H9 (cell line): ENCODE measurements around the gene H2AZ2. TPM values are rescaled to one million over a fixed set of nuclear protein-coding genes. Genes with fewer than 3 reads are reported as not detected.

Experiments
- DNase-seq: peaks from one replicate; pipeline ENCODE4 v3.0.0-alpha.2; 2017
- H2AFZ ChIP-seq: one replicate; pipeline ENCODE4 v1.6.1; 2013; ENCODE audit warnings: mild to moderate bottlenecking, low read length, control low read depth, moderate library complexity
- H2AK5ac ChIP-seq: 2 replicates; pipeline ENCODE4 v1.6.1; 2013; ENCODE audit warnings: low read length, control low read depth, mixed read lengths; ENCODE audit not compliant: insufficient read length
- H2BK120ac ChIP-seq: one replicate; pipeline ENCODE4 v1.6.1; 2013; ENCODE audit warnings: low read depth, mild to moderate bottlenecking, low read length, control low read depth, inconsistent platforms; ENCODE audit not compliant: poor library complexity, severe bottlenecking
- H2BK12ac ChIP-seq: 2 replicates; pipeline ENCODE4 v1.6.1; 2013; ENCODE audit warnings: low read length, control low read depth, mixed read lengths, low read depth; ENCODE audit not compliant: insufficient read length
- H2BK15ac ChIP-seq: 2 replicates; pipeline ENCODE4 v1.6.1; 2013; ENCODE audit warnings: low read depth, low read length, control low read depth
- H2BK20ac ChIP-seq: one replicate; pipeline ENCODE4 v1.6.1; 2013; ENCODE audit warnings: low read depth, mild to moderate bottlenecking, low read length, control low read depth, inconsistent platforms; ENCODE audit not compliant: poor library complexity, severe bottlenecking
- H2BK5ac ChIP-seq: 2 replicates; pipeline ENCODE4 v1.6.1; 2013; ENCODE audit warnings: low read length, control low read depth, mixed read lengths; ENCODE audit not compliant: insufficient read length
- H3K14ac ChIP-seq: 2 replicates; pipeline ENCODE4 v1.6.1; 2013; ENCODE audit warnings: low read length, control low read depth; ENCODE audit not compliant: insufficient read depth
- H3K18ac ChIP-seq: 2 replicates; pipeline ENCODE4 v1.6.1; 2013; ENCODE audit warnings: low read depth, mild to moderate bottlenecking, mixed read lengths, low read length, control low read depth; ENCODE audit not compliant: insufficient read length
- H3K23ac ChIP-seq: 2 replicates; pipeline ENCODE4 v1.6.1; 2013; ENCODE audit warnings: low read length, control low read depth, mixed read lengths, low read depth; ENCODE audit not compliant: insufficient read length
- H3K23me2 ChIP-seq: 2 replicates; pipeline ENCODE4 v1.6.1; 2013; ENCODE audit warnings: low read depth, mild to moderate bottlenecking, mixed read lengths, low read length, control low read depth; ENCODE audit not compliant: insufficient read length, poor library complexity, severe bottlenecking
- H3K27ac ChIP-seq: 2 replicates; pipeline ENCODE4 v1.5.1; 2013; ENCODE audit warnings: low read length, control low read depth, mixed read lengths, low read depth; ENCODE audit not compliant: insufficient read length
- H3K27me3 ChIP-seq: 2 replicates; pipeline ENCODE4 v1.6.1; 2013; ENCODE audit warnings: low read length, control low read depth, inconsistent platforms; ENCODE audit not compliant: insufficient read depth
- H3K4ac ChIP-seq: 2 replicates; pipeline ENCODE4 v1.6.1; 2013; ENCODE audit warnings: low read depth, mild to moderate bottlenecking, control low read depth, inconsistent platforms, low read length, moderate library complexity
- H3K4me1 ChIP-seq: 2 replicates; pipeline ENCODE4 v1.6.1; 2013; ENCODE audit warnings: low read length, control low read depth, inconsistent platforms; ENCODE audit not compliant: insufficient read depth
- H3K4me2 ChIP-seq: 2 replicates; pipeline ENCODE4 v1.6.1; 2013; ENCODE audit warnings: low read length, control low read depth, mixed read lengths; ENCODE audit not compliant: insufficient read length, insufficient read depth
- H3K56ac ChIP-seq: 2 replicates; pipeline ENCODE4 v1.6.1; 2013; ENCODE audit warnings: low read depth, mild to moderate bottlenecking, mixed read lengths, low read length, control low read depth; ENCODE audit not compliant: insufficient read length
- H3K79me1 ChIP-seq: 2 replicates; pipeline ENCODE4 v1.6.1; 2013; ENCODE audit warnings: low read depth, mild to moderate bottlenecking, moderate library complexity, low read length, control low read depth, inconsistent platforms; ENCODE audit not compliant: insufficient read depth, poor library complexity, severe bottlenecking
- H3K79me2 ChIP-seq: 2 replicates; pipeline ENCODE4 v1.6.1; 2013; ENCODE audit warnings: low read length, control low read depth, inconsistent platforms; ENCODE audit not compliant: insufficient read depth
- H3K9ac ChIP-seq: 2 replicates; pipeline ENCODE4 v1.6.1; 2013; ENCODE audit warnings: low read length, control low read depth, mixed read lengths; ENCODE audit not compliant: insufficient read length; ENCODE audit errors: extremely low read depth
- H3K9me3 ChIP-seq: one replicate; pipeline ENCODE4 v1.6.1; 2013; ENCODE audit warnings: low read depth, low read length, inconsistent platforms; ENCODE audit not compliant: control insufficient read depth
- H3T11ph ChIP-seq: one replicate; pipeline ENCODE4 v1.6.1; 2013; ENCODE audit warnings: mild to moderate bottlenecking, low read length, control low read depth, inconsistent platforms
- H4K20me1 ChIP-seq: one replicate; pipeline ENCODE4 v1.6.1; 2013; ENCODE audit not compliant: control insufficient read depth, insufficient read length, insufficient read depth
- H4K5ac ChIP-seq: 2 replicates; pipeline ENCODE4 v1.6.1; 2013; ENCODE audit warnings: low read depth, mild to moderate bottlenecking, mixed read lengths, low read length, control low read depth; ENCODE audit not compliant: insufficient read length
- H4K8ac ChIP-seq: replicated peaks from 2 replicates; pipeline ENCODE4 v1.6.1; 2013; ENCODE audit warnings: low read length, control low read depth, mixed read lengths, low read depth; ENCODE audit not compliant: insufficient read length
- H4K91ac ChIP-seq: 2 replicates; pipeline ENCODE4 v1.6.1; 2013; ENCODE audit warnings: low read depth, mild to moderate bottlenecking, moderate library complexity, mixed read lengths, low read length, control low read depth; ENCODE audit not compliant: insufficient read length
- H3K27ac Mint-ChIP-seq, 3 experiments: 2 replicates in 2 of 3; 3 replicates in 1 of 3; pipeline ENCODE4 v1.8.0; 2020 to 2021; ENCODE audit warnings: mixed read lengths in 3 of 3, mild to moderate bottlenecking in 1 of 3, moderate library complexity in 1 of 3
- H3K27me3 Mint-ChIP-seq: 2 replicates; pipeline ENCODE4 v1.8.0; 2021; ENCODE audit warnings: low read depth, mild to moderate bottlenecking, moderate library complexity, mixed read lengths
- H3K36me3 Mint-ChIP-seq, 3 experiments: 2 replicates in 2 of 3; 3 replicates in 1 of 3; pipeline ENCODE4 v1.8.0; 2020 to 2021; ENCODE audit warnings: low read depth in 3 of 3, mixed read lengths in 3 of 3; ENCODE audit not compliant: insufficient read depth in 1 of 3
- H3K4me1 Mint-ChIP-seq, 2 experiments: 2 replicates each; pipeline ENCODE4 v1.8.0; 2020; ENCODE audit warnings: mixed read lengths in 2 of 2
- H3K4me3 Mint-ChIP-seq, 2 experiments: 2 replicates in 1 of 2; 3 replicates in 1 of 2; pipeline ENCODE4 v1.8.0; 2020 to 2021; ENCODE audit warnings: mild to moderate bottlenecking in 2 of 2, mixed read lengths in 2 of 2, moderate library complexity in 1 of 2
- H3K9me3 Mint-ChIP-seq, 2 experiments: 2 replicates in 1 of 2; 3 replicates in 1 of 2; pipeline ENCODE4 v1.8.0; 2020; ENCODE audit warnings: mild to moderate bottlenecking in 2 of 2, mixed read lengths in 2 of 2, moderate library complexity in 1 of 2
- CTCF ChIP-seq: fragments of 200-600 bp; sonication (generic); conservative IDR thresholded peaks from 3 replicates; pipeline ENCODE4 v1.8.0; 2021; ENCODE audit warnings: antibody characterized with exemption, mild to moderate bottlenecking
- total RNA-seq: library from RNA; stranded (reverse); gene quantifications from 2 replicates; pipeline ENCODE4 v1.2.1, GENCODE V29; 2021

H2AZ2 gene
- total RNA-seq, 1 experiment from 2014 or later, result 208 TPM

DNA sequence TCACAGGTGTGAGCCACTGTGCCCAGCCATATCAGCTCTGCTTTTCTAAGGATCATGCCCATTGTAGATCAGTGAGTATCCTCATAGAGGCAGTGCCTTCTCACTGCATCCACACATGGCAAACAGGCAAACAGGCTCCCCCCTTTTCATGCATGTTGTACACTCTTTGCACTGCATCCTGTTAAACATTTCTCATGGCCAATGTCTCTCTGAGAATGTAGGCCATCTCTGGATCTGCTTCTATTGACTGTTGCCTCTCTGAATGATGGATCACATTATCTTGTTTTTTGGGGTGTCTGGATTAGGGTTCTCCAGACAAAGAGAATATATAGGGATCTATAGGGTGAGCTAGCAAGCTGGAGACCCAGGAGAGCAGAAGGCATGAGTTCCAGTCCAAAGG is 64.5 kb downstream of the H2AZ2 start:
- Histone ChIP-seq H2BK5ac (no peak overlapping the region), H3T11ph (no peak overlapping the region), H3K14ac (no peak overlapping the region), H3K79me1 (no peaks in the 10 kb centered on the region), H2BK120ac (no peak overlapping the region), H3K9me3 (no peaks in the 10 kb centered on the region), H3K18ac (no peak overlapping the region), H3K56ac (no peak overlapping the region), H3K27ac (no peak overlapping the region), H3K27me3 (no peaks in the 10 kb centered on the region), H4K91ac (no peak overlapping the region), H2AFZ (no peak overlapping the region), H4K20me1 (no peaks in the 10 kb centered on the region), H3K4ac (no peak overlapping the region), H2BK20ac (no peak overlapping the region), H2BK15ac (no peak overlapping the region), H3K23ac (no peak overlapping the region), H3K23me2 (no peaks in the 10 kb centered on the region), H3K79me2 (no peaks in the 10 kb centered on the region), H4K8ac (no peak overlapping the region), H3K9ac (no peak overlapping the region), H2AK5ac (no peak overlapping the region), H4K5ac (no peak overlapping the region), H2BK12ac (no peak overlapping the region), H3K4me2 (no peak overlapping the region), H3K4me1 (no peaks in the 10 kb centered on the region)
- peaks cover 15 to 17% of the 10 kb centered on the region in 2 experiments for H3K9me3 Mint-ChIP-seq
- no peak overlapping the region for H3K4me3 Mint-ChIP-seq
- TF ChIP-seq CTCF, result no peak
- no peak overlapping the region for H3K27ac Mint-ChIP-seq
- 0 out of 4 replicates have a peak, but pooled peaks cover 0 to 3% of the 10 kb centered on the region in 2 experiments for H3K4me1 Mint-ChIP-seq
- no peak for DNase-seq
- H3K36me3 Mint-ChIP-seq, result peaks cover 0 to 6% (median 0%) of the 10 kb centered on the region in 3 experiments; a peak in 2 of 7 replicates
- peaks cover 14% of the 10 kb centered on the region for H3K27me3 Mint-ChIP-seq
